PC-9 (cell line): Measurements from ENCODE around the gene HESX1. TPM values are rescaled to one million over a fixed set of nuclear protein-coding genes. Genes with fewer than 3 reads are reported as not detected.

ENCODE experiments used
- BruUV-seq: library from RNA; stranded (reverse); fragments of 400-500 nt; replicated peaks from 2 replicates; lab custom pipeline; 2021; lab: Mats Ljungman, UMichigan
- CTCF ChIA-PET: fragments of 300-600 bp; sonication (Branson Sonifier 250); formaldehyde crosslinking; loops from one replicate; lab custom pipeline; 2022; ENCODE audit warnings: antibody characterized with exemption; lab: Charles Lee
- POLR2A ChIA-PET: fragments of 300-600 bp; sonication (Branson Sonifier 250); formaldehyde crosslinking; loops from one replicate; lab custom pipeline; 2022; ENCODE audit warnings: antibody characterized with exemption; ENCODE audit not compliant: unreplicated experiment; lab: Charles Lee
- DNase-seq, 2 experiments: peaks; one replicate each; pipeline versions ENCODE4 v3.0.0 to v3.0.0-alpha.2; 2015 to 2022; ENCODE audit warnings: mixed read lengths in 1 of 2
- H2AFZ ChIP-seq: fragments of 200-600 bp; sonication (generic); 2 replicates; pipeline ENCODE4 v1.8.1; 2017; ENCODE audit warnings: antibody characterized with exemption
- H3F3A ChIP-seq: fragments of 200-600 bp; sonication (generic); 2 replicates; pipeline ENCODE4 v1.8.1; 2017; ENCODE audit warnings: antibody characterized with exemption, mild to moderate bottlenecking, low read depth; ENCODE audit not compliant: insufficient read depth
- H3K27ac ChIP-seq: fragments of 200-600 bp; sonication (generic); 2 replicates; pipeline ENCODE4 v1.6.1; 2016; ENCODE audit warnings: mixed run types
- H3K27me3 ChIP-seq: fragments of 200-600 bp; sonication (generic); 2 replicates; pipeline ENCODE4 v1.6.1; 2016; ENCODE audit warnings: low read depth, mixed run types; ENCODE audit not compliant: insufficient read depth
- H3K36me3 ChIP-seq: fragments of 200-600 bp; sonication (generic); 2 replicates; pipeline ENCODE4 v1.6.1; 2016; ENCODE audit warnings: low read depth, mixed run types
- H3K4me1 ChIP-seq: fragments of 200-600 bp; sonication (generic); replicated peaks from 2 replicates; pipeline ENCODE4 v1.6.1; 2016; ENCODE audit warnings: mixed run types; ENCODE audit not compliant: insufficient read depth
- H3K4me2 ChIP-seq: fragments of 200-600 bp; sonication (generic); 2 replicates; pipeline ENCODE4 v1.6.1; 2017; ENCODE audit warnings: mixed run types
- H3K4me3 ChIP-seq: fragments of 200-600 bp; sonication (generic); 2 replicates; pipeline ENCODE4 v1.6.1; 2016; ENCODE audit warnings: mixed run types
- H3K79me2 ChIP-seq: fragments of 200-600 bp; sonication (generic); 2 replicates; pipeline ENCODE4 v1.6.1; 2017; ENCODE audit warnings: low read depth, mixed run types
- H3K9me2 ChIP-seq: fragments of 200-600 bp; sonication (generic); 2 replicates; pipeline ENCODE4 v1.8.1; 2017; ENCODE audit warnings: mild to moderate bottlenecking; ENCODE audit not compliant: insufficient read depth
- H3K9me3 ChIP-seq: fragments of 200-600 bp; sonication (generic); 2 replicates; pipeline ENCODE4 v1.8.1; 2016; ENCODE audit warnings: low read depth; ENCODE audit not compliant: insufficient read depth
- H4K20me1 ChIP-seq: fragments of 200-600 bp; sonication (generic); 2 replicates; pipeline ENCODE4 v1.8.1; 2017; ENCODE audit not compliant: insufficient read depth
- EZH2 ChIP-seq: fragments of 200-600 bp; sonication (generic); IDR thresholded peaks from 2 replicates; pipeline ENCODE4 v1.8.0; 2017; ENCODE audit warnings: antibody characterized with exemption, low read depth
- intact Hi-C: fragments of 100-400 bp; cut with micrococcal nuclease; formaldehyde crosslinking; loops from one replicate; pipeline ENCODE4 v1.10.0; 2022; ENCODE audit not compliant: unreplicated experiment
- total RNA-seq: library from RNA; stranded (reverse); gene quantifications from 2 replicates; pipeline ENCODE4 v1.2.3, GENCODE V29; 2021
- TF ChIP-seq, protein P1 (sequence below): fragments of 200-600 bp; sonication (generic); conservative IDR thresholded peaks from 2 replicates; pipeline ENCODE4 v1.6.1; 2017; ENCODE audit warnings: mixed run types, antibody characterized with exemption, mild to moderate bottlenecking, moderate library complexity

HESX1 gene
- total RNA-seq, 1 experiment from 2014 or later, result 4.4 TPM

DNA sequence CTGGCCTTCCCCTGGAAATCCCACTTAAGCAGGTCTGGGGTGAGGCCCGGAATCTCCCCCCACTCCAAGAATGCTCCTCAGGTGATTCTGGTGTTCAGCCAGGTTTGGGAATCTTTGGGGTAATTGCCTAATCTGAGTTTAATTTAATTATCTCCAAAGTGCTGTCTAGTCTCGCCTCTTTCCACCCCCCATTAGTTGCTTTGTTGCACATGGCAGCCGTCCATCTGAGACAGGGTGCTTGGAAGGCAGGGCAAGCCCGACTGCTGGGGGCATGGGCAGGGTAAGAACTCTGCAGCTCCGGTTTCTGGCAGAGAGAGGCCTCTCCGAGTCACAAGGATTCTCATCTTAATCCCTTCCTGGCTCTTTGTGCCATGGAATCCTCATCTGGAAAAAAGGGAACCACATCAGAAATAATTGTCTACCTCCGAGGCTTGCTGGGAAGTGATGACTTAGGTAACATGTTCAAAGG lies 49.6 kb downstream of the HESX1 start:
- DNase-seq, result no peak
- CTCF ChIA-PET, result no interaction called here

More for the DNA sequence above, 49.6 kb downstream of the HESX1 start:
- Histone ChIP-seq H4K20me1 (no peaks in the 10 kb centered on the region), H3K9me3 (no peaks in the 10 kb centered on the region), H3K79me2 (no peaks in the 10 kb centered on the region), H3K4me3 (no peak overlapping the region), H3K4me2 (no peak overlapping the region), H3F3A (0 out of 2 replicates have a peak, but pooled peaks cover 5% of the 10 kb centered on the region), H3K9me2 (no peaks in the 10 kb centered on the region), H3K27me3 (no peaks in the 10 kb centered on the region), H2AFZ (no peak overlapping the region), H3K4me1 (no peaks in the 10 kb centered on the region), H3K27ac (no peak overlapping the region), H3K36me3 (no peaks in the 10 kb centered on the region)
- POLR2A ChIA-PET, result no interaction called here
- TF ChIP-seq, protein P1, sequence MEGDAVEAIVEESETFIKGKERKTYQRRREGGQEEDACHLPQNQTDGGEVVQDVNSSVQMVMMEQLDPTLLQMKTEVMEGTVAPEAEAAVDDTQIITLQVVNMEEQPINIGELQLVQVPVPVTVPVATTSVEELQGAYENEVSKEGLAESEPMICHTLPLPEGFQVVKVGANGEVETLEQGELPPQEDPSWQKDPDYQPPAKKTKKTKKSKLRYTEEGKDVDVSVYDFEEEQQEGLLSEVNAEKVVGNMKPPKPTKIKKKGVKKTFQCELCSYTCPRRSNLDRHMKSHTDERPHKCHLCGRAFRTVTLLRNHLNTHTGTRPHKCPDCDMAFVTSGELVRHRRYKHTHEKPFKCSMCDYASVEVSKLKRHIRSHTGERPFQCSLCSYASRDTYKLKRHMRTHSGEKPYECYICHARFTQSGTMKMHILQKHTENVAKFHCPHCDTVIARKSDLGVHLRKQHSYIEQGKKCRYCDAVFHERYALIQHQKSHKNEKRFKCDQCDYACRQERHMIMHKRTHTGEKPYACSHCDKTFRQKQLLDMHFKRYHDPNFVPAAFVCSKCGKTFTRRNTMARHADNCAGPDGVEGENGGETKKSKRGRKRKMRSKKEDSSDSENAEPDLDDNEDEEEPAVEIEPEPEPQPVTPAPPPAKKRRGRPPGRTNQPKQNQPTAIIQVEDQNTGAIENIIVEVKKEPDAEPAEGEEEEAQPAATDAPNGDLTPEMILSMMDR, result no peak
- no peak for TF ChIP-seq EZH2
- no TSS peak for BruUV-seq
- intact Hi-C loops, result no loop called here

Other genes starting within 250 kb of the HESX1 start
- 0.43 and 0.57 TPM in 2 replicates for gene SPATA12, start 139.3 kb downstream of the HESX1 start, total RNA-seq
- gene IL17RD, start 34.6 kb downstream of the HESX1 start, total RNA-seq, result 7.9 and 8.3 TPM in 2 replicates
- 24.2 and 34.1 TPM in 2 replicates for gene APPL1, start 27.8 kb upstream of the HESX1 start, total RNA-seq
- not detected in 2 replicates for gene ASB14, start 92.7 kb upstream of the HESX1 start, total RNA-seq